PC-9 (cell line): ENCODE measurements around the gene POP4.

Experiments
- CTCF ChIP-seq: fragments of 200-600 bp; sonication (generic); conservative IDR thresholded peaks from 2 replicates; pipeline ENCODE4 v1.6.1; 2017; ENCODE audit warnings: mixed run types, antibody characterized with exemption, mild to moderate bottlenecking, moderate library complexity
- EZH2 ChIP-seq: fragments of 200-600 bp; sonication (generic); IDR thresholded peaks from 2 replicates; pipeline ENCODE4 v1.8.0; 2017; ENCODE audit warnings: antibody characterized with exemption, low read depth

GRCh38 chr19:29568036-29569025 lies 37.8 kb upstream of the POP4 start:
- TF ChIP-seq CTCF (no peak), EZH2 (no peak)
